ENCODE results near the gene OBP2A. TPM values are rescaled to one million over a fixed set of nuclear protein-coding genes. Genes with fewer than 3 reads are reported as not detected.
"Not testable (repeated sequence)": the region's sequence is repeated elsewhere in the genome, so short reads cannot be mapped to it uniquely, and the experiment has no call there.

OBP2A gene
- total and polyA plus RNA-seq, 12 donors, result not detected

- H3K27ac ChIP-seq, result no peak overlapping the region
- ATAC-seq (no peak), DNase-seq (no peak)
- H3K4me1 ChIP-seq, result no peaks in the 10 kb centered on the region
- intact Hi-C loops (cut with DNase I), result no loop called here
- peaks cover 0 to 16% (median 3%) of the 10 kb centered on the region in 7 donors for H3K27me3 ChIP-seq
- H3K36me3 ChIP-seq, result no peaks in the 10 kb centered on the region
- 78 to 86% methylated on average over 18 of the region's 18 CpGs for whole genome bisulfite sequencing, 2 donors
- TF ChIP-seq CTCF (IDR thresholded peaks at IDR 0.05), result no peak
- H3K9me3 ChIP-seq, result peaks cover 0 to 6% (median 0%) of the 10 kb centered on the region in 11 donors
- H3K4me3 ChIP-seq, result no peak overlapping the region
These were observed 818 bp upstream of the OBP2A start for GRCh38 chr9:135544981-135545635.

- H3K36me3 ChIP-seq; intact Hi-C loops (cut with DNase I); H3K27ac ChIP-seq; H3K4me1 ChIP-seq; ATAC-seq; H3K4me3 ChIP-seq; H3K9me3 ChIP-seq; DNase-seq: not testable (repeated sequence)
- 88 to 89% methylated on average over 16 to 20 of the region's 21 CpGs for WGBS, 2 donors
- peaks cover 0 to 18% (median 3%) of the 10 kb centered on the region in 7 donors for H3K27me3 ChIP-seq
These were observed 1.1 kb downstream of the OBP2A start for GRCh38 chr9:135546792-135547617.

- intact Hi-C loops (cut with DNase I), result no loop called here
- WGBS, 2 donors, result 76 to 78% methylated on average over 28 of the region's 28 CpGs
- ATAC-seq (no peak), DNase-seq (no peak)
- Histone ChIP-seq H3K36me3 (no peaks in the 10 kb centered on the region), H3K4me3 (no peak overlapping the region), H3K4me1 (no peaks in the 10 kb centered on the region), H3K9me3 (no peaks in the 10 kb centered on the region), H3K27ac (no peak overlapping the region), H3K27me3 (peaks cover 0 to 12% (median 0%) of the 10 kb centered on the region in 7 donors)
- no peak for TF ChIP-seq CTCF (IDR thresholded peaks at IDR 0.05)
These were observed 2.1 kb downstream of the OBP2A start for GRCh38 chr9:135547756-135548736.

GRCh38 chr9:135549478-135550343 is 3.8 kb downstream of the OBP2A start:
- H3K4me3 ChIP-seq; H3K4me1 ChIP-seq; H3K27me3 ChIP-seq; H3K36me3 ChIP-seq; DNase-seq; H3K27ac ChIP-seq; intact Hi-C loops (cut with DNase I); H3K9me3 ChIP-seq; ATAC-seq: not testable (repeated sequence)
- 78 to 83% methylated on average over 23 to 28 of the region's 28 CpGs for WGBS, 2 donors
